Tibial artery (tissue), 4 donors: ENCODE data around the gene HECTD4.

Experiments
- DNase-seq, 2 donors: peaks; one replicate each; pipeline ENCODE4 v3.0.0-alpha.2; 2019
- H3K27ac ChIP-seq, 2 donors: fragments of 200-600 bp; sonication (generic) in 1 of 2; 1 replicate in 1 of 2; 2 replicates in 1 of 2; pipeline ENCODE4 v1.5.1; 2018 to 2019; ENCODE audit warnings: mild to moderate bottlenecking in 1 of 2
- H3K27me3 ChIP-seq, 2 donors: fragments of 200-600 bp; sonication (generic) in 1 of 2; one replicate each; pipeline versions ENCODE4 v1.5.1 to v1.6.0; 2016 to 2019
- H3K36me3 ChIP-seq, 3 donors: fragments of 200-600 bp; sonication (generic) in 2 of 3; one replicate each; pipeline ENCODE4 v1.5.1; 2016 to 2019; ENCODE audit warnings: mild to moderate bottlenecking in 2 of 3
- H3K4me1 ChIP-seq, 4 donors: fragments of 200-600 bp; sonication (generic) in 2 of 4; 1 replicate in 3 of 4; 2 replicates in 1 of 4; pipeline ENCODE4 v1.5.1; 2016 to 2019
- H3K4me3 ChIP-seq, 2 donors: fragments of 200-600 bp; sonication (generic) in 1 of 2; 1 replicate in 1 of 2; 2 replicates in 1 of 2; pipeline ENCODE4 v1.5.1; 2018 to 2019; ENCODE audit warnings: mild to moderate bottlenecking in 2 of 2
- H3K9me3 ChIP-seq, 3 donors: fragments of 200-600 bp; sonication (generic) in 1 of 3; one replicate each; pipeline ENCODE4 v1.5.1; 2016 to 2019
- CTCF ChIP-seq, 2 experiments: fragments of 200-600 bp in 1 of 2; fragments of 450-650 bp in 1 of 2; IDR thresholded peaks; one replicate each; pipeline ENCODE4 v1.5.1; 2017 to 2019; ENCODE audit warnings: antibody characterized with exemption in 2 of 2, mild to moderate bottlenecking in 1 of 2, moderate library complexity in 1 of 2
- intact Hi-C: fragments of 100-400 bp; cut with DNase I; formaldehyde crosslinking; loops from one replicate; pipeline ENCODE4 v1.15.0; 2023; ENCODE audit warnings: low total_unique reads

The HECTD4 gene

GRCh38 chr12:112134731-112135130, 247.5 kb downstream of the HECTD4 start:
- Histone ChIP-seq H3K4me1 (peaks cover 0 to 26% (median 12%) of the 10 kb centered on the region in 4 donors), H3K27me3 (no peaks in the 10 kb centered on the region), H3K36me3 (peaks cover 41 to 52% (median 52%) of the 10 kb centered on the region in 3 donors), H3K4me3 (no peak overlapping the region), H3K27ac (no peak overlapping the region), H3K9me3 (no peaks in the 10 kb centered on the region)
- no peak for TF ChIP-seq CTCF (IDR thresholded peaks at IDR 0.05)
- DNase-seq: no peak
- intact Hi-C loops: no loop called here

GRCh38 chr12:112133418-112133817, 248.8 kb downstream of the HECTD4 start:
- DNase-seq: no peak
- H3K27ac ChIP-seq: no peak overlapping the region
- H3K9me3 ChIP-seq: no peaks in the 10 kb centered on the region
- no peaks in the 10 kb centered on the region for H3K27me3 ChIP-seq
- H3K4me3 ChIP-seq: no peak overlapping the region
- H3K4me1 ChIP-seq: peaks cover 0 to 38% (median 16%) of the 10 kb centered on the region in 4 donors
- TF ChIP-seq CTCF (IDR thresholded peaks at IDR 0.05): no peak
- H3K36me3 ChIP-seq: peaks cover 35 to 39% (median 39%) of the 10 kb centered on the region in 3 donors
- intact Hi-C loops: no loop called here

- Histone ChIP-seq H3K27me3 (no peaks in the 10 kb centered on the region), H3K27ac (peak overlapping the region in 1 of 2 donors; percentile 55)
Measured at GRCh38 chr12:112131686-112132085, 250.5 kb downstream of the HECTD4 start.

GRCh38 chr12:112130441-112130998, 251.7 kb downstream of the HECTD4 start:
- intact Hi-C loops: loop anchor here (2.0 kb wide), 1 partner anchor 36 kb away; no protein-coding TSS in a partner anchor
- Histone ChIP-seq H3K9me3 (no peaks in the 10 kb centered on the region), H3K27ac (peak overlapping the region; percentile 17 to 55), H3K27me3 (no peaks in the 10 kb centered on the region), H3K36me3 (peaks cover 10 to 12% (median 10%) of the 10 kb centered on the region in 3 donors), H3K4me3 (peak overlapping the region in 1 of 2 donors; percentile 6), H3K4me1 (peaks cover 0 to 62% (median 32%) of the 10 kb centered on the region in 4 donors)
- TF ChIP-seq CTCF (IDR thresholded peaks at IDR 0.05): no peak
- DNase-seq: no peak

More at GRCh38 chr12:112131686-112132085, 250.5 kb downstream of the HECTD4 start:
- Histone ChIP-seq H3K36me3 (peaks cover 21 to 24% (median 22%) of the 10 kb centered on the region in 3 donors), H3K4me3 (no peak overlapping the region), H3K9me3 (no peaks in the 10 kb centered on the region), H3K4me1 (peaks cover 0 to 55% (median 26%) of the 10 kb centered on the region in 4 donors)
- no peak for DNase-seq
- TF ChIP-seq CTCF (IDR thresholded peaks at IDR 0.05): no peak
- intact Hi-C loops: loop anchor here (2.0 kb wide), 1 partner anchor 35 kb away; no protein-coding TSS in a partner anchor

- intact Hi-C loops: no loop called here
Measured at GRCh38 chr12:112126911-112127310, 255.3 kb downstream of the HECTD4 start.

More at GRCh38 chr12:112126911-112127310, 255.3 kb downstream of the HECTD4 start:
- H3K4me1 ChIP-seq: peaks cover 0 to 80% (median 32%) of the 10 kb centered on the region in 4 donors
- peak overlapping the region; percentile 86 to 89 for H3K4me3 ChIP-seq
- no peaks in the 10 kb centered on the region for H3K27me3 ChIP-seq
- no peak overlapping the region for H3K27ac ChIP-seq
- no peak for TF ChIP-seq CTCF (IDR thresholded peaks at IDR 0.05)
- H3K36me3 ChIP-seq: no peaks in the 10 kb centered on the region
- DNase-seq: no peak
- H3K9me3 ChIP-seq: no peaks in the 10 kb centered on the region
